GM18867 (cell line): ENCODE data around the gene BNIPL.

Source experiments
- ATAC-seq: cut with Tn5 transposase; IDR thresholded peaks from one replicate; pipeline ENCODE4 v1.9.1; 2021; ENCODE audit warnings: mild to moderate bottlenecking, moderate library complexity; ENCODE audit not compliant: unreplicated experiment

The BNIPL gene

GRCh38 chr1:151056149-151056548, 19.8 kb downstream of the BNIPL start:
- no peak for ATAC-seq

GRCh38 chr1:151058692-151059091, 22.3 kb downstream of the BNIPL start:
- ATAC-seq = no peak

DNA sequence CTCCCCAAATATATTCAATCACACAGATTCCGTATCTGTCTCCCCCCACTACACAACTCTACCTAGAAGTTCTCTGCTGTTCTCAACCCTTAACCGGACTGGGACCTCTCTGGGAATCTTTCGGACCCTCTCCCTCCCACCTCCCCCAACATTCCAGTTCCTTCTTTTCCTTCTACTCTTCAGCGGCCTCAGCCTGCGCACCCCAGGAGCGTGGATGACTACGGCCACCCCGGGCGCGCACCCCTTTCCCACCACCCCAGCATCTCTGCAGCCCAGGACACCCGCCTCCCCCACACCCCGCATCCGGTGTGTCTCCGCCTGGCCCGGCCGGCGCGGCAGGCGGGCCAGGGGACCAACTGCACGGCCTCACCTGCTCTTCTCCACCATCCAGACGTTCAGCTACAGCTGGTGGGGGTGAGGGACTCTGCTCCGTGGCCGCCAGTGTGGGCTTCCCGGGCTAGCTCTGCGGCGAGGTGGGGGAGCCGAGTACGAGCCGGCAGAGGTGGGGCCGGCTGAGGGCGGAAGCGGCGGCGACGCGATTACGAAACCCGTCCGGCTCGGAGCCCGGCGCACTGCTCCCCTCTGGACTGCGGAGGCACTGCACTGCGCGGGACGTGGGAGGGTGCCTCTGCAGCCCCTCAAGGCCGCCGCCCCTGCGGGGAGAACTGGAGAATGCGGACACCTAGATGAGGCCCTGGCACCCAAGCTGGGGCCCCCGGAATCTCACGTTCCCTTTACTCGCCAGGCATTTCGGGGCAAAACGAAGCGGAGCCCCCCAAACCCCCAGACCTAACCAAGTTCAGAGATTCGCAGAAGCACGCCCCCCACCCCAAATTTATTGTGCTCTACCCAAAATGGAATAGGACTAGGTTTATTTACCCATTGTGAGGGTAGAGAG, 23.0 kb downstream of the BNIPL start, which contains the start of gene CDC42SE1:
Gene CDC42SE1, minus strand, starts transcription at position 514 of the 898 bp plus-strand sequence. CDS start 3,892 bp downstream, outside the sequence.
- peak; percentile 83 for ATAC-seq

GRCh38 chr1:151060007-151060656, 23.7 kb downstream of the BNIPL start, which contains the start of gene MLLT11:
MLLT11 (plus strand) TSS chr1:151060397; CDS start chr1:151067225, 6,828 bp downstream.
- ATAC-seq = no peak

DNA sequence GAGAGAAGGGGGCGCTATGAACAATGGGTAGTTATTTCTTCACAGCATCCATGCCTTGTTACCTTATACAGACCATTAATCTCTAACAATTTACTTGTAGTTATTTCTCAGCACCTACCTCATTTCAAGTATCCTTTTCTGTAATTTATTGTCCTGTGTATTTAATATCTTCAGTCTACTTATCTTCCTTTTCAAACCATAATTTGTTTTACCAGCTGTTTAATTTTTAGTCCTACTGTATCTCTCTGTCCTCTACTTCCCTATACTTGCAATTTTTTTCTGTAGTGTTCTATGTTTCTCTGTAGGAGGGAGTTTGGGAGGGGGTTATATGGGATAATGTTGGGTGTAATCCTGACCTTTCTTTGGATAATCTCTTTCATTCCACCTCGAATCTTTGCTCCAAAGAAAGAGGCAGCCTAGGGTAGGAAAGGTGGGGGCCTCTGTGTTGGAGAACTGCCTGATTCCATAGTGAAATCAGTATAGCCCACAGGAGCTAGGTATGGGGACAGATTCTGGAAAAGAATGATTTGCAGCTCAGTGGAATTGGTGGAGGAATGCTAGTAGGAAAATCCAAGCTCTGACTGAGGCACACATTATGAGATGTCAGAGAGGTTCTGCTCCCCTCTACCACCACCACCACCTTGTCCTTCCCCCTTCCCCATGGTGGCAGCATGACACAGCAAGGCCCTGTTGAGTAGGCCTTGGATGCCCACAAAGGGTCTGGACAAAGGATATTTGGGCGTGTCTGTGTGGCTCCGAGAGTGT, 24.5 kb downstream of the BNIPL start:
- ATAC-seq = no peak

DNA sequence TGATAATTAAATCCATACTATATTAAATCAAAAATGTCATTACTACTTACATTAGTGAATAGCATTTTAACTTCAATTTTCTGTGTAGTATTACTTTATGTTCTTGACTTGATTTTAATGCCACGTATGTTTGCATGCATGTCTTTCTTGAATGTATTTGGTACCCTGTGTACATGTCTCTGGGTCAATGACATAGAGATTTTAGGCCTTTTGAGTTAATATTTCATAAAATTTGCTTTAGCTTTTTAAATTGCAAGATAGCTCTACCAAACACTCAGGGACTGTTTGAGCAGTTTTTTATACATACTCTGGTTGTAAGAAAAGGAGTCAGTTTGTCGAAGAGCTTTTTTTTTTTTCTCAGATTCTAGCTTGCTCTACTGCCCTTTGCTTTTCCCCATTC, 25.3 kb downstream of the BNIPL start:
- ATAC-seq = no peak

DNA sequence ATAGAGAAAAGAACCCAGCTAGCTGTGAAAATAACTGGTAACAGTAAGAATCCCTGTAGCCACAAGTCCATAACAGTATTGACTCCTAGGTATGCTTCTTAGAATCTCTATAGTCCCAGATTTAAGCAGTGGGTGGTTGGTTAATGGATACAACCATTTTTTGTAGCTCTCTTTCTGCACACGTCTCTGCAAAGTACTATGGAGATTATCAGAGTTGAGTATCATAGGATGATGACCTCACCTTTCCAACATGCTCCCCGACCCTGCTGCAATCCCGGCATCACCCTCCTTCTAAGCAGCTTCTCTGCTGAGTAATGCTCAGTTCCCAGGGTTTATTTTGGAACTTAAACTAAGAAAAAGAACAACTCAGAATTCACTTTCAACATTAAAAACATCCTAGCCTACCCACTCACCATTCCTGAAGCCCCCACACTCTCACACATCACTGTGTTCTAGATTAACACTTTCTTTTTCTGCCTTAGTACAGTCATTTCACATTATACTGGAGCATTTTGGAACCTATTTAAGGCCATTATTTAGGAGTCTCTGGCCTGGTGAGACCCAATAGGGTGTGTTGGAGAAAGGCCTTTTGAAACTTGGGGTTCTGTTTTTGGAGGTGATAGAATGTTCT, 26.5 kb downstream of the BNIPL start:
- no peak for ATAC-seq

DNA sequence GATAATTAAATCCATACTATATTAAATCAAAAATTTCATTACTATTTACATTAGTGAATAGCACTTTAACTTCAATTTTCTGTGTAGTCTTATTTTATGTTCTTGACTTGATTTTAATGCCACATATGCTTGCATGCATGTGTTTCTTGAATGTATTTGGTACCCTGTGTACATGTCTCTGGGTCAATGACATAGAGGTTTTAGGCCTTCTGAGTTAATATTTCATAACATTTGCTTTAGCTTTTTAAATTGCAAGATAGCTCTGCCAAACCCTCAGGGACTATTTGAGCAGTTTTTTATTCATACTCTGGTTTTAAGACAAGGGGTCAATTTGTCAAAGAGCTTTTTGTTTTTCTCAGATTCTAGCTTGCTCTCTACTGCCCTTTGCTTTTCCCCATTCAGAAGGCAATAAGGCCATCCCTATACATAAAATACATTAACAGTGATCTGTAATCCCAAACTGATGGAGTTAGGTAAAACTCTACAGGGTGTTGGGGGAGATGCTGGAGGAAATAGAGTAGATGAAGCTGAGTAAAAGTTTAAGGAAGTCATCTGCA, 28.8 kb downstream of the BNIPL start:
- ATAC-seq = no peak

- ATAC-seq = no peak
Observed at GRCh38 chr1:151067185-151067584, 30.8 kb downstream of the BNIPL start.

DNA sequence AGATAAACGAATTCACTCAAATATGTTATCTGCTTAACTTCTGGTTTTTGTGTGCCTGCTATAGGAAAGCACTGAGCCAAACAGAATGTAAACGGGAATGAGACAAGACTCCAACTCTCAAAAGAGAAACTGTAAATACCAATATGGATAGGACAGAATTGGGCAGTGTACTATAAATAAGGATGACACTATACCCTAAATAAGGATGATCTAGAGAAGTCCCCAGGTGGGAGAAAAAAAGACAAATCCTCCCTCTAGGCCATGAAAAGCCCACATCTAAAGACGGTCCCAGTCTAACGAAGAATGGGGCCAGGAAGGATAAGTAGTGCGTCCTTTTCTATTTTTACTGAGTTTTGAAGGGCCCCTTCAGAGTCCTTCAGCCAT, 32.7 kb downstream of the BNIPL start:
- ATAC-seq = no peak

- ATAC-seq = peak; percentile 81
Observed at GRCh38 chr1:151070474-151071276, 34.3 kb downstream of the BNIPL start, which contains the start of gene GABPB2. GABPB2 (plus strand) TSS chr1:151070761; CDS start chr1:151088190, 17,429 bp downstream.

GRCh38 chr1:151072224-151072623, 35.8 kb downstream of the BNIPL start:
- ATAC-seq = no peak

- no peak for ATAC-seq
Observed at GRCh38 chr1:151085953-151086559, 49.7 kb downstream of the BNIPL start.
